ENCODE data around the gene HAUS1. TPM values are rescaled to one million over a fixed set of nuclear protein-coding genes. Genes with fewer than 3 reads are reported as not detected.
A peak's percentile ranks its signal among the peaks of the same experiment; 100 is the strongest.

The HAUS1 gene
- total RNA-seq, 6 experiments from 2014 or later = 22.7 to 34.8 (median 31.6) TPM

DNA sequence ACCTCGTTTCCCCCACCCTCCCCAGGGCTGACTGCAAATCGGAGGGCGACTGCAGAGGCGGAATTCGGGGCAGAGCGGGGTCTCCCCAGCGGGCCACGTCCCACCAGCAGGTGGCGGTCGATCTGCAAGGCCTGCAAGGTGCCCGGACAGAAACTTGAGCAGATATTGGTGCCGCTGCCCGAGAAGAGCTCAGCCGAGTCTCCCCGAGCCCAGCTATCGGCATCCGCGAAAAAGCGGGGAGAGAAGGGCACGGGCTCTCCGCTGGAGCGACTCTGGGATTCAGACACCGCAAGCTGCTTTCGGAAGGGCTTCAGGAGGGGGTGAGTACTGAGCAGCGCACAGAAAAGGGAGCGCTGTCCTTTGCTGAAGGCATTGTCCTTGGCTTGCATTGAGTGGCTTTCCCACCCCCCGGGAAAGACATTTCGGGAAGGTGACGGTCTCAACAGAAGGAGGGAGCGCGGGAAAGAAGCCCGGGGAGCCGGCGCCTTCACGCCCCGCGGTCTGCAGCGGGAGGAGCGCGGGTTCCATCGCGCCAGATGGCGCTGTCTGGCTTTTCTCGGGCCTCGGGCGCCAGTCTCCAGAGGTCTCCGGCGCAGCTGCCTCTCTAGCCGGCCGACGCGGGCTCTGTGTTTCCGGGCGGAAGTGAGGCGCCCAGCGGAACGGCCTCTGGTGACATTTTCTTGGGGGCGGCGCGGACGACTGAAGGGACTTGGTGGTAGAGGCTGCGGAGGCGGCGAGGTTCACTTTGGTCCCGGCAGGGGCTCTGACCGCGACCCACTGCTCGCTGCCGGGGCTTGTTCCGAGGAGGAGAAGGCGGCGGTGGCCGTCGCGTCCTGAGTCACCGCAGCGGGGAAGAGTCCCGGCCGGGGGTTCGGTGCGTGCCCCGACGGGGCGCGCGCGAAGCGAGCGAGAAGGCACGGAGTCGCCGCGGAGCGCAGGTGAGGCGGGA lies 69.5 kb downstream of the HAUS1 start:
- peak overlapping the region; percentile 100 for H3K4me3 Mint-ChIP-seq
- DNase-seq = peak; percentile 88
- no peaks in the 10 kb centered on the region for H3K9me3 Mint-ChIP-seq
- H3K36me3 Mint-ChIP-seq (ENCODE audit: low read depth) = peaks cover 4% of the 10 kb centered on the region
- H3K27ac Mint-ChIP-seq = peak overlapping the region; percentile 95
- H3K4me1 Mint-ChIP-seq (ENCODE audit: low read depth) = peaks cover 44% of the 10 kb centered on the region
- TF ChIP-seq CTCF (IDR thresholded peaks at IDR 0.05) = peak; percentile 92
- peaks cover 5% of the 10 kb centered on the region for H3K27me3 Mint-ChIP-seq (ENCODE audit: insufficient read depth)

GRCh38 chr18:46174342-46175041 lies 70.3 kb downstream of the HAUS1 start:
- TF ChIP-seq CTCF (IDR thresholded peaks at IDR 0.05) = no peak
- Mint-ChIP-seq H3K36me3 (ENCODE audit: low read depth) (peaks cover 4% of the 10 kb centered on the region), H3K27ac (peak overlapping the region; percentile 95), H3K9me3 (no peaks in the 10 kb centered on the region), H3K4me1 (ENCODE audit: low read depth) (peaks cover 36% of the 10 kb centered on the region), H3K27me3 (ENCODE audit: insufficient read depth) (peaks cover 5% of the 10 kb centered on the region), H3K4me3 (peak overlapping the region; percentile 100)
- peak; percentile 28 for DNase-seq

DNA sequence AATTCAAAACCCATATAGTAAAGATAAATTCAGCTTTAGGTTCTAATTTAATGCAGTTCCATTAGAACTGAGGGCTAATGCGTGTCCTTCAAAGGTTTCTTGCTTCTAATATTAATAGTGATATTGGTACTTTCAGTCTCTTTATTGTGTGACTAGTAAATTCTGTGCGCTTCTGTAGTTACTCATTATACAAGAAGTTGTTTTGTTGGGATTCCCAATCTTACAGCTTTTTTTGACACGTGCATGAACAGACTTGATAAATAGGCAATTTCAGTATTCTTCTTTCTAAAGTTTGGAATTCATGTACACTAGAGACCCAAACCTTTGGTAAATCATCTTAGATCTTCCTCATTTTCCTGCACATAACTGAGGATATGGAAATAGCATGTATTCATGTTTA lies 71.8 kb downstream of the HAUS1 start:
- Mint-ChIP-seq H3K36me3 (ENCODE audit: low read depth) (peaks cover 4% of the 10 kb centered on the region), H3K27ac (no peak overlapping the region), H3K9me3 (no peaks in the 10 kb centered on the region), H3K27me3 (ENCODE audit: insufficient read depth) (peaks cover 5% of the 10 kb centered on the region), H3K4me3 (peak overlapping the region; percentile 100), H3K4me1 (ENCODE audit: low read depth) (peaks cover 32% of the 10 kb centered on the region)
- TF ChIP-seq CTCF (IDR thresholded peaks at IDR 0.05) = no peak
- DNase-seq = no peak

Other genes with a start within 250 kb of the HAUS1 start
- gene EPG5, start 137.1 kb upstream of the HAUS1 start, total RNA-seq (2021; fragmentation: NEBNext Ultra II Directional; extraction: Animal tissue kit (Norgen Biotek cat#: 25700)) = 10 to 100 TPM; 36.8 to 63.6 (median 44.5) TPM
- gene PSTPIP2, start 32.1 kb upstream of the HAUS1 start, total RNA-seq (2021; fragmentation: NEBNext Ultra II Directional; extraction: Animal tissue kit (Norgen Biotek cat#: 25700)) = 10 to 100 TPM in 1 of 6 experiments, 1 to 10 TPM in 5; 7.8 to 10.4 (median 8.7) TPM
- 100 to 1,000 TPM; 446 to 523 (median 503) TPM for gene ATP5F1A, start 6.1 kb upstream of the HAUS1 start, total RNA-seq (2021; fragmentation: NEBNext Ultra II Directional; extraction: Animal tissue kit (Norgen Biotek cat#: 25700))